K562 (cell line): ENCODE data around the gene EFEMP2. TPM values are rescaled to one million over a fixed set of nuclear protein-coding genes. Genes with fewer than 3 reads are reported as not detected.

ENCODE experiments used
- BCOR ChIP-seq: fragments of 450-650 bp; IDR thresholded peaks from 2 replicates; pipeline ENCODE4 v1.6.1; 2016
- BRCA1 ChIP-seq, 2 experiments: fragments of 450-650 bp in 1 of 2; sonication (generic) in 1 of 2; formaldehyde crosslinking in 1 of 2; IDR thresholded peaks; 2 replicates each; pipeline versions ENCODE4 v1.5.0 to v1.6.1; 2017 to 2020; ENCODE audit warnings: mild to moderate bottlenecking in 1 of 2, missing genetic modification reagents in 1 of 2
- HNRNPUL1 ChIP-seq: fragments of 200-400 bp; formaldehyde crosslinking; IDR thresholded peaks from 2 replicates; pipeline ENCODE4 v1.6.1; 2017; ENCODE audit warnings: low read length
- KDM4B ChIP-seq, 2 experiments: fragments of 450-650 bp in 1 of 2; sonication (generic) in 1 of 2; IDR thresholded peaks; 2 replicates each; pipeline ENCODE4 v1.6.1; 2016 to 2017; ENCODE audit warnings: borderline replicate concordance in 2 of 2, antibody characterized with exemption in 1 of 2, low read depth in 1 of 2, mild to moderate bottlenecking in 1 of 2
- L3MBTL2 ChIP-seq: fragments of 450-650 bp; IDR thresholded peaks from 2 replicates; pipeline ENCODE4 v1.6.1; 2016; ENCODE audit warnings: mild to moderate bottlenecking, moderate library complexity
- PCBP1 ChIP-seq: fragments of 200-400 bp; formaldehyde crosslinking; IDR thresholded peaks from 2 replicates; pipeline ENCODE4 v1.6.1; 2018; ENCODE audit warnings: mild to moderate bottlenecking, low read depth, low read length; ENCODE audit not compliant: poor library complexity, severe bottlenecking
- SMARCA4 ChIP-seq: fragments of 450-650 bp; IDR thresholded peaks from 2 replicates; pipeline ENCODE4 v1.6.1; 2016
- SMARCE1 ChIP-seq: fragments of 450-650 bp; IDR thresholded peaks from 2 replicates; pipeline ENCODE4 v1.7.1; 2016; ENCODE audit warnings: mild to moderate bottlenecking
- TEAD1 ChIP-seq, 2 experiments: fragments of 450-650 bp in 1 of 2; sonication (generic) in 1 of 2; formaldehyde crosslinking; IDR thresholded peaks; 2 replicates each; pipeline versions ENCODE4 v1.4.0 to v1.8.0; 2020 to 2022; ENCODE audit warnings: mild to moderate bottlenecking in 2 of 2, missing genetic modification reagents in 1 of 2
- THRAP3 ChIP-seq: fragments of 450-650 bp; IDR thresholded peaks from 2 replicates; pipeline ENCODE4 v1.6.1; 2016; ENCODE audit warnings: mild to moderate bottlenecking, inconsistent platforms, borderline replicate concordance
- U2AF1 ChIP-seq: fragments of 200-400 bp; formaldehyde crosslinking; optimal IDR thresholded peaks from 2 replicates; pipeline ENCODE3; 2017; ENCODE audit warnings: mild to moderate bottlenecking, low read depth, low read length, moderate library complexity
- ZBTB12 ChIP-seq: fragments of 250-450 bp; sonication (Bioruptor Pico); IDR thresholded peaks from 2 replicates; pipeline ENCODE4 v1.4.0; 2020
- ZBTB43 ChIP-seq: sonication (generic); formaldehyde crosslinking; IDR thresholded peaks from 2 replicates; pipeline ENCODE4 v1.8.0; 2023; ENCODE audit warnings: mild to moderate bottlenecking, missing genetic modification reagents
- ZFP30 ChIP-seq: fragments of 250-450 bp; sonication (Bioruptor Pico); IDR thresholded peaks from 2 replicates; pipeline ENCODE4 v1.8.0; 2022; ENCODE audit warnings: moderate library complexity, mild to moderate bottlenecking, inconsistent platforms, borderline replicate concordance
- ZNF644 ChIP-seq: fragments of 200-800 bp; sonication (Bioruptor generic); IDR thresholded peaks from 2 replicates; pipeline ENCODE4 v1.6.1; 2016; ENCODE audit warnings: low read depth, missing genetic modification characterization, missing compliant biosample characterization
- ZNF77 ChIP-seq: fragments of 250-450 bp; sonication (Bioruptor Pico); IDR thresholded peaks from 2 replicates; pipeline ENCODE4 v1.5.0; 2020
- polyA plus RNA-seq, 8 experiments: library from polyadenylated mRNA; depleted of rRNA in 4 of 8; stranded (reverse) in 5 of 8; unstranded in 3 of 8; fragments of >200 nt; fragmentation: Nextera tagmentation in 2 of 8; fragmentation: Illumina TruSeq in 1 of 8; extraction: Ambion mirVana in 2 of 8; extraction: Trizol in 1 of 8; gene quantifications; 2 replicates each; pipeline versions ENCODE4 v1.2.1 to v1.2.3, GENCODE V29; 2011 to 2014; ENCODE audit warnings: inconsistent platforms in 1 of 8, missing spikeins in 1 of 8
- total RNA-seq, 7 experiments: library from RNA; depleted of rRNA in 6 of 7; stranded (reverse); fragments of >200 nt in 6 of 7; fragmentation: Illumina TruSeq in 2 of 7; extraction: Trizol in 2 of 7; gene quantifications; 2 replicates each; pipeline versions ENCODE4 v1.2.1 to v1.2.3, GENCODE V29; 2011 to 2021; ENCODE audit warnings: low replicate concordance in 1 of 7

The EFEMP2 gene
- total and polyA plus RNA-seq, 9 of the 15 experiments (the other 6 are each of a cell fraction or from before 2014, with no cell fraction given) = 0.07 to 2.9 (median 0.69) TPM; not detected in 1

GRCh38 chr11:65900125-65900898, 27.7 kb upstream of the EFEMP2 start, which contains the start of gene FOSL1 (continued):
- TF ChIP-seq BCOR = no peak
- TF ChIP-seq ZFP30 = no peak
- peak; percentile 87 for TF ChIP-seq U2AF1
- TF ChIP-seq THRAP3 = no peak
- no peak for TF ChIP-seq KDM4B (IDR thresholded peaks at IDR 0.05; ENCODE audit: borderline replicate concordance in 2 of 2, low read depth in 1 of 2)
- TF ChIP-seq HNRNPUL1 = no peak
- TF ChIP-seq SMARCE1 = no peak
- no peak for TF ChIP-seq BRCA1 (IDR thresholded peaks at IDR 0.05)
- TF ChIP-seq BRCA1 (CRISPR knock-in tag; IDR thresholded peaks at IDR 0.05) = no peak
- TF ChIP-seq ZNF77 = no peak
- TF ChIP-seq ZBTB12 = peak; percentile 69
- TF ChIP-seq ZNF644 = no peak
- peak; percentile 87 for TF ChIP-seq L3MBTL2
- TF ChIP-seq PCBP1 = peak; percentile 74
- no peak for TF ChIP-seq SMARCA4
- TF ChIP-seq ZBTB43 (CRISPR knock-in tag) = no peak
- peak in 1 of 2 experiments; percentile 86; a peak in 1 of 4 replicates for TF ChIP-seq TEAD1 (CRISPR knock-in tag; IDR thresholded peaks at IDR 0.05)
